ENCODE data around the gene ALK.

The ALK gene

DNA sequence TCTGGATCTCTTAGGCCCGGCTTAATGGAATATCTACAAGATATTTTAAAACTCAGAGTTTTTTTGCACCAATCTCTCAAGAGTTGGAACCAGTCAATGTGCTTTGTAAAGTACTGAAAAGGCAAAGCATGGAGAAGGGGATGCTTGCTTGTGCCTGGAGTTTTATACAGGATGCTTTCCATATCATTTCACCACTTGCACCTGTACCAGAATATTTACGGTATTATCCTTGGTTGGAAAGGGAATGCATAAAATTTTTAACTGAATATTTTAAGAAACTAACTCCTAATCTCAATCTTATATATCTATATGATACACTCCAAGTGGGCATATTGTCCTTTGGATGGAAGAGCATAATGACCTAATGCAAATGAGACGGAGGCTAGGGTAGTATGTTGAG is 487.5 kb downstream of the ALK start:
- TF ChIP-seq, protein P1, sequence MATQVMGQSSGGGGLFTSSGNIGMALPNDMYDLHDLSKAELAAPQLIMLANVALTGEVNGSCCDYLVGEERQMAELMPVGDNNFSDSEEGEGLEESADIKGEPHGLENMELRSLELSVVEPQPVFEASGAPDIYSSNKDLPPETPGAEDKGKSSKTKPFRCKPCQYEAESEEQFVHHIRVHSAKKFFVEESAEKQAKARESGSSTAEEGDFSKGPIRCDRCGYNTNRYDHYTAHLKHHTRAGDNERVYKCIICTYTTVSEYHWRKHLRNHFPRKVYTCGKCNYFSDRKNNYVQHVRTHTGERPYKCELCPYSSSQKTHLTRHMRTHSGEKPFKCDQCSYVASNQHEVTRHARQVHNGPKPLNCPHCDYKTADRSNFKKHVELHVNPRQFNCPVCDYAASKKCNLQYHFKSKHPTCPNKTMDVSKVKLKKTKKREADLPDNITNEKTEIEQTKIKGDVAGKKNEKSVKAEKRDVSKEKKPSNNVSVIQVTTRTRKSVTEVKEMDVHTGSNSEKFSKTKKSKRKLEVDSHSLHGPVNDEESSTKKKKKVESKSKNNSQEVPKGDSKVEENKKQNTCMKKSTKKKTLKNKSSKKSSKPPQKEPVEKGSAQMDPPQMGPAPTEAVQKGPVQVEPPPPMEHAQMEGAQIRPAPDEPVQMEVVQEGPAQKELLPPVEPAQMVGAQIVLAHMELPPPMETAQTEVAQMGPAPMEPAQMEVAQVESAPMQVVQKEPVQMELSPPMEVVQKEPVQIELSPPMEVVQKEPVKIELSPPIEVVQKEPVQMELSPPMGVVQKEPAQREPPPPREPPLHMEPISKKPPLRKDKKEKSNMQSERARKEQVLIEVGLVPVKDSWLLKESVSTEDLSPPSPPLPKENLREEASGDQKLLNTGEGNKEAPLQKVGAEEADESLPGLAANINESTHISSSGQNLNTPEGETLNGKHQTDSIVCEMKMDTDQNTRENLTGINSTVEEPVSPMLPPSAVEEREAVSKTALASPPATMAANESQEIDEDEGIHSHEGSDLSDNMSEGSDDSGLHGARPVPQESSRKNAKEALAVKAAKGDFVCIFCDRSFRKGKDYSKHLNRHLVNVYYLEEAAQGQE (IDR thresholded peaks at IDR 0.05; ENCODE audit: low read depth) = no peak
- TF ChIP-seq, protein P2, sequence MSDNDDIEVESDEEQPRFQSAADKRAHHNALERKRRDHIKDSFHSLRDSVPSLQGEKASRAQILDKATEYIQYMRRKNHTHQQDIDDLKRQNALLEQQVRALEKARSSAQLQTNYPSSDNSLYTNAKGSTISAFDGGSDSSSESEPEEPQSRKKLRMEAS (IDR thresholded peaks at IDR 0.05) = no peak
- TF ChIP-seq TAF1 (IDR thresholded peaks at IDR 0.05; ENCODE audit: low read depth) (no peak), EGR1 (IDR thresholded peaks at IDR 0.05) (no peak), EP300 (IDR thresholded peaks at IDR 0.05; ENCODE audit: borderline replicate concordance) (no peak), FOXM1 (IDR thresholded peaks at IDR 0.05; ENCODE audit: borderline replicate concordance, low read depth) (no peak), NFIC (IDR thresholded peaks at IDR 0.05) (no peak), ZBTB7A (IDR thresholded peaks at IDR 0.05; ENCODE audit: low read depth) (no peak), RAD21 (IDR thresholded peaks at IDR 0.05; ENCODE audit: low read depth) (no peak), YY1 (IDR thresholded peaks at IDR 0.05; ENCODE audit: low read depth) (no peak), CEBPB (IDR thresholded peaks at IDR 0.05) (no peak), CREB1 (IDR thresholded peaks at IDR 0.05; ENCODE audit: low read depth) (no peak), TEAD4 (IDR thresholded peaks at IDR 0.05) (no peak), TCF12 (IDR thresholded peaks at IDR 0.05; ENCODE audit: low read depth) (no peak)
- TF ChIP-seq, protein P3, sequence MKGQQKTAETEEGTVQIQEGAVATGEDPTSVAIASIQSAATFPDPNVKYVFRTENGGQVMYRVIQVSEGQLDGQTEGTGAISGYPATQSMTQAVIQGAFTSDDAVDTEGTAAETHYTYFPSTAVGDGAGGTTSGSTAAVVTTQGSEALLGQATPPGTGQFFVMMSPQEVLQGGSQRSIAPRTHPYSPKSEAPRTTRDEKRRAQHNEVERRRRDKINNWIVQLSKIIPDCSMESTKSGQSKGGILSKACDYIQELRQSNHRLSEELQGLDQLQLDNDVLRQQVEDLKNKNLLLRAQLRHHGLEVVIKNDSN (IDR thresholded peaks at IDR 0.05) = no peak

DNA sequence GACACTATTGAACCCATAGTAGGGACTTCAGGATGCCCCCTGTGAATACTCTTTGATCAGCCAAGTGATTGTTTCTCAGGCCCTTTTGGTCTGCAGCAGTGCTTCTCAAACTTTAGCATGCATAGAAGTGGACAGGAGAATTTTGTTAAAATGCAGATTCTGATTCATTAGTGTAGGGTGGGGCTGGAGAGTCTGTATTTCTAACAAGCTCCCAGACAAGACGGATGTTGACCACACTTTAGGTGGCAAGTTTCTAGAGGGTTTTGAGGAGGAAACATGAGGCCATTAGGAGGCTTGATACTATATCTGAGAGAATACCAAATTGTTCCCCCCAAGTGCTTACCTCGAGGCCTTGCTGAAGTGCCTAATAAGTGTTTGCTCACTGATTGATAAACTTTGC is 488.3 kb downstream of the ALK start:
- TF ChIP-seq, protein P1 (IDR thresholded peaks at IDR 0.05; ENCODE audit: low read depth) = no peak
- TF ChIP-seq ZBTB7A (IDR thresholded peaks at IDR 0.05; ENCODE audit: low read depth) (no peak), EP300 (IDR thresholded peaks at IDR 0.05; ENCODE audit: borderline replicate concordance) (no peak), RAD21 (IDR thresholded peaks at IDR 0.05; ENCODE audit: low read depth) (no peak), YY1 (IDR thresholded peaks at IDR 0.05; ENCODE audit: low read depth) (no peak), FOXM1 (IDR thresholded peaks at IDR 0.05; ENCODE audit: borderline replicate concordance, low read depth) (no peak), NFIC (IDR thresholded peaks at IDR 0.05) (no peak), CEBPB (IDR thresholded peaks at IDR 0.05) (no peak), EGR1 (IDR thresholded peaks at IDR 0.05) (no peak), CREB1 (IDR thresholded peaks at IDR 0.05; ENCODE audit: low read depth) (no peak), TEAD4 (IDR thresholded peaks at IDR 0.05) (no peak), TAF1 (IDR thresholded peaks at IDR 0.05; ENCODE audit: low read depth) (no peak), TCF12 (IDR thresholded peaks at IDR 0.05; ENCODE audit: low read depth) (no peak)
- TF ChIP-seq, protein P3 (IDR thresholded peaks at IDR 0.05) = no peak
- TF ChIP-seq, protein P2 (IDR thresholded peaks at IDR 0.05) = no peak

DNA sequence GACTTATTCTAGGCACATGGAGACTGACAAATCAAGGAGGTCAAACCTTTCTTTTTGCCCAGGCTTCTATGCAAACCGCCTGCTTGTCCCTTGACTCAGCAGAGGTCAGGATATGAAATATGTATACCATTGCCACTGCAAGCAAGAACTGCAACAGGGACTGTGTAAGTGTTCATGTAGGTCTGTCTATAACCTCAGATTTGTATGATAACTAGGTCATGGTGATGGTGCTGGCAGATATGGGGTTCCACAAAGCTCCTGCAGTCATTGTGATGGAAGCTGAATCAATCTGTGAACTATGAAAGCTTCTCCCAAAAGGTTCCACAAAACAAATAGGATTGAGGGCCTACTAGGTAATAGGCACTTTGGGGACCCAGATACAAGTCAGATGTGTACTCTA is 489.9 kb downstream of the ALK start:
- TF ChIP-seq TAF1 (IDR thresholded peaks at IDR 0.05; ENCODE audit: low read depth) = no peak
- TF ChIP-seq FOXM1 (IDR thresholded peaks at IDR 0.05; ENCODE audit: borderline replicate concordance, low read depth) = no peak
- no peak for TF ChIP-seq EGR1 (IDR thresholded peaks at IDR 0.05)
- TF ChIP-seq YY1 (IDR thresholded peaks at IDR 0.05; ENCODE audit: low read depth) = no peak
- no peak for TF ChIP-seq TCF12 (IDR thresholded peaks at IDR 0.05; ENCODE audit: low read depth)
- TF ChIP-seq TEAD4 (IDR thresholded peaks at IDR 0.05) = no peak
- TF ChIP-seq, protein P2 (IDR thresholded peaks at IDR 0.05) = no peak
- TF ChIP-seq ZBTB7A (IDR thresholded peaks at IDR 0.05; ENCODE audit: low read depth) = no peak
- TF ChIP-seq, protein P1 (IDR thresholded peaks at IDR 0.05; ENCODE audit: low read depth) = no peak
- no peak for TF ChIP-seq NFIC (IDR thresholded peaks at IDR 0.05)
- no peak for TF ChIP-seq RAD21 (IDR thresholded peaks at IDR 0.05; ENCODE audit: low read depth)
- TF ChIP-seq EP300 (IDR thresholded peaks at IDR 0.05; ENCODE audit: borderline replicate concordance) = no peak
- no peak for TF ChIP-seq CREB1 (IDR thresholded peaks at IDR 0.05; ENCODE audit: low read depth)
- TF ChIP-seq, protein P3 (IDR thresholded peaks at IDR 0.05) = no peak
- no peak for TF ChIP-seq CEBPB (IDR thresholded peaks at IDR 0.05)

All from Ishikawa (cell line).